Hepatocyte (in vitro differentiated cells): ENCODE measurements around the gene TIMM22.

Experiments used
- CTCF ChIP-seq: fragments of 200-600 bp; sonication (generic); IDR thresholded peaks from 2 replicates; pipeline ENCODE4 v1.5.1; 2016; ENCODE audit warnings: antibody characterized with exemption, mild to moderate bottlenecking; ENCODE audit not compliant: poor library complexity
- EZH2 ChIP-seq: fragments of 200-600 bp; sonication (generic); IDR thresholded peaks from 2 replicates; pipeline ENCODE4 v1.6.1; 2016; ENCODE audit warnings: antibody characterized with exemption, mild to moderate bottlenecking, borderline replicate concordance
- EZH2phosphoT487 ChIP-seq: fragments of 200-600 bp; sonication (generic); IDR thresholded peaks from one replicate; pipeline ENCODE4 v1.6.1; 2018; ENCODE audit warnings: antibody characterized with exemption, mild to moderate bottlenecking, low read depth, moderate library complexity; ENCODE audit not compliant: unreplicated experiment, severe bottlenecking

GRCh38 chr17:1010086-1010450 is 13.1 kb downstream of the TIMM22 start:
- no peak for TF ChIP-seq CTCF
- TF ChIP-seq EZH2phosphoT487, result no peak
- TF ChIP-seq EZH2, result no peak
